ENCODE measurements around the gene PRUNE2.

Gene PRUNE2

DNA sequence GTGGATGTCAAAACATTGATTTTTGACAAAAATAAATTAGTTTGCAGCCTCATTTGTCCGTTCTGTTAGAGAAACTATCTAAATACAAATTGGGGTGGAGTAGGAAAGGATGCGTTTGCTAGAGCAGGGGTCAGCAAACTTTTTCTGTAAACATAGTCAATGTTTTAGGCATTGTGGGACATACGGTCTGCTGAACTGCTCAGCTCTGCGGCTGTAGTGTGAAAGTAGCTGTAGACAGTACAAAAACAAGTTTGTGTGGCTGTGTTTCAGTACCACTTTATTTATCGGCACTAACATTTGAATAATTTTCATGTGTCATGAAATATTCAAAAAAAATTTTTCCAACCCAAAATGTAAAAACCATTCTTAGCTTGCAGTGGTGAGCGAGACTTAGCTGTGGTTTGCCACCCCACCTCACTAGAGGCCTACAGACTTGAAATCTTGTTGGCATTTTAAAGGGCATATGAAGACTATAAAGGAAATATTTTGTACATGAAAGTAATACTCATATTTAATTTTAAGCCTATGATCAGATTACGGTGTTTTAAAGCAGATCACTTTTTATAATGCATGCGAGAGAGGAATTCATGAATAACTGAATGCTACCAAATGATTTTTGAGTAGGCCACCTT is 292.6 kb downstream of the PRUNE2 start:
- TF ChIP-seq, protein P1, sequence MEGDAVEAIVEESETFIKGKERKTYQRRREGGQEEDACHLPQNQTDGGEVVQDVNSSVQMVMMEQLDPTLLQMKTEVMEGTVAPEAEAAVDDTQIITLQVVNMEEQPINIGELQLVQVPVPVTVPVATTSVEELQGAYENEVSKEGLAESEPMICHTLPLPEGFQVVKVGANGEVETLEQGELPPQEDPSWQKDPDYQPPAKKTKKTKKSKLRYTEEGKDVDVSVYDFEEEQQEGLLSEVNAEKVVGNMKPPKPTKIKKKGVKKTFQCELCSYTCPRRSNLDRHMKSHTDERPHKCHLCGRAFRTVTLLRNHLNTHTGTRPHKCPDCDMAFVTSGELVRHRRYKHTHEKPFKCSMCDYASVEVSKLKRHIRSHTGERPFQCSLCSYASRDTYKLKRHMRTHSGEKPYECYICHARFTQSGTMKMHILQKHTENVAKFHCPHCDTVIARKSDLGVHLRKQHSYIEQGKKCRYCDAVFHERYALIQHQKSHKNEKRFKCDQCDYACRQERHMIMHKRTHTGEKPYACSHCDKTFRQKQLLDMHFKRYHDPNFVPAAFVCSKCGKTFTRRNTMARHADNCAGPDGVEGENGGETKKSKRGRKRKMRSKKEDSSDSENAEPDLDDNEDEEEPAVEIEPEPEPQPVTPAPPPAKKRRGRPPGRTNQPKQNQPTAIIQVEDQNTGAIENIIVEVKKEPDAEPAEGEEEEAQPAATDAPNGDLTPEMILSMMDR (IDR thresholded peaks at IDR 0.05; ENCODE audit: low read depth, low read length, missing control alignments) = no peak
- DNase-seq (ENCODE audit: extremely low read depth, low read depth) = no peak
- no peak overlapping the region for H3K4me3 ChIP-seq (replicated peaks; ENCODE audit: low read depth, low read length)

DNA sequence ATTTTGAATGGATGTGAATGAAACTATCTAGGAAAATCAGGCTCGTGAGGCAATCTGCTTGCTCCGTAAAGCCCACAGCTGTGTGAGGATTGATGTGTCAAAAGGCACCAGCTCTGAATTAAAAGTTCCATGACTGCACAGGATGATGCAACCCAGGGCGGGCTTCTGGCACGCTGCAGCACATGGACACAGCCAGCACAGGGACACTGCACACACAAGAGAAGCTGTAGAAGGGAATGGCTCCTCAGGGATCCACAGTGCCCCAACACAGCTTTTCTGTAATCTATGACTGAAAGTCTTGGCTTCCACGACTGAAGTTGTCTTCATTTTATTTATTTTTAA is 295.9 kb downstream of the PRUNE2 start:
- no peak overlapping the region for H3K4me3 ChIP-seq (replicated peaks; ENCODE audit: low read depth, low read length)
- DNase-seq (ENCODE audit: extremely low read depth, low read depth) = no peak
- TF ChIP-seq, protein P1 (IDR thresholded peaks at IDR 0.05; ENCODE audit: low read depth, low read length, missing control alignments) = no peak

DNA sequence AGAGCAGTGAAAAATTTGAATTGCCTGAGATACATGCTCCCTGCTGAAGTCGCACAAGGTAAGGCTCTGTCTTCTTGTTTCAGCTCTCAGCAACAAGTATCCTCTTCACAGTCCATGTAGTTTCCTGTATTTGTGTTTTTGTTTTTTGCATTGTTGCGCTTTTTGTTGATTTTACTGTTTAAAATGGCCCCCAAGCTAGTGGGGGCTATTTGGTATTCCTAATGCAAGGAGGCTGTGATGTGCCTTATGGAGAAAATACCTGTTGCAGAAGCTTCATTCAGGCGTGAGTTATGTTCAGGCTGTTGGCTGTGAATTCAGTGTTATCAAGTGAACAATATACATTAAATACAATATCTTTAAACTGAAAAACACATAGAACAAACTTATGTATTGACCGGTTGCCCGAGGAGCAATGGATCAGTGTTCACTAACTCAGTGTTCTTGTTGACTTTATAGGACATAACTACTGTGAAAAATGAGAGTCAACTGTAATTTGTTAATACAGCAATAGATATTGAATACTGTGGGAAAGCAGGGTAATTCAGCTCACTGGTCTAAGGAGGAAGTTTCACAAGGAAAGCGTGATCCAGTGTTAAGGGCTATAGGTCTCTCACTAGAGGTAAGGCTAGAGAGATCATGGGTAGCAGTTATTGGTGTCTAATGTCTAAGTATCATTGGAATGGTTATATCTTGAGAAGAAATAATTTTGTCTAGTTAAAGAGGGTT is 296.5 kb downstream of the PRUNE2 start:
- no peak overlapping the region for H3K4me3 ChIP-seq (replicated peaks; ENCODE audit: low read depth, low read length)
- DNase-seq (ENCODE audit: extremely low read depth, low read depth) = no peak
- TF ChIP-seq, protein P1 (IDR thresholded peaks at IDR 0.05; ENCODE audit: low read depth, low read length, missing control alignments) = no peak

DNA sequence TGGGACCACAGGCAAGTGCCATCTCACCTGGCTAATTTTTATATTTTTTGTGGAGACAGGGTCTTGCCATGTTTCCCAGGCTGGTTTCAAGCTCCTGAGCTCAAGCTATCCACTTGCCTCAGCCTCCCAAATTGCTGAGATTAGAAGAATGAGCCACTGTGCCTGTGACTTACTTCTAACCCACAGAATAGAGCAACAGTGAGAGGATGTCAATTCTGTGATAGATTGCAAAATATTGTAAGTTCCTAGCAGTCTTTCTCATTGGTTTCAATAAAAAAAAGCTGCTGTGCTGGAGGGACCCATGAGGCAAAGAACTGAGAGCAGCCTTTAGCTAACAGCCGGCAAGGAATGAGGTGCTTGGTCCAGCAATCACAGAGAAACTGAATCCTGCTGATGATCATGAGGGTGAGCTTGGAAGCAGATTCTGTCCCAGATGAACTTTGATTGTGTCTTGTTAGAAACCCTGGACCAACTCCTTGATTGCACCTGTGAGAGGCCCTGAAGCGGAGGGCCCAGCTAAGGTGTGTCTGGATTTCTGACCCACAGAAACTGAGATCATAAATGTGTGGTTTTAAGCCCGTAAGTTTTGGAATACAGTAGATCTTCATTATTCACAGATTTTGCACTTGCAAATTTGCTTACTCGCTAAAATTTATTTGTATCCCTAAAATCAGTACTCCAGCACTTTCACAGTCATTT is 297.2 kb downstream of the PRUNE2 start:
- TF ChIP-seq, protein P1 (IDR thresholded peaks at IDR 0.05; ENCODE audit: low read depth, low read length, missing control alignments) = no peak
- H3K4me3 ChIP-seq (replicated peaks; ENCODE audit: low read depth, low read length) = no peak overlapping the region
- DNase-seq (ENCODE audit: extremely low read depth, low read depth) = no peak

DNA sequence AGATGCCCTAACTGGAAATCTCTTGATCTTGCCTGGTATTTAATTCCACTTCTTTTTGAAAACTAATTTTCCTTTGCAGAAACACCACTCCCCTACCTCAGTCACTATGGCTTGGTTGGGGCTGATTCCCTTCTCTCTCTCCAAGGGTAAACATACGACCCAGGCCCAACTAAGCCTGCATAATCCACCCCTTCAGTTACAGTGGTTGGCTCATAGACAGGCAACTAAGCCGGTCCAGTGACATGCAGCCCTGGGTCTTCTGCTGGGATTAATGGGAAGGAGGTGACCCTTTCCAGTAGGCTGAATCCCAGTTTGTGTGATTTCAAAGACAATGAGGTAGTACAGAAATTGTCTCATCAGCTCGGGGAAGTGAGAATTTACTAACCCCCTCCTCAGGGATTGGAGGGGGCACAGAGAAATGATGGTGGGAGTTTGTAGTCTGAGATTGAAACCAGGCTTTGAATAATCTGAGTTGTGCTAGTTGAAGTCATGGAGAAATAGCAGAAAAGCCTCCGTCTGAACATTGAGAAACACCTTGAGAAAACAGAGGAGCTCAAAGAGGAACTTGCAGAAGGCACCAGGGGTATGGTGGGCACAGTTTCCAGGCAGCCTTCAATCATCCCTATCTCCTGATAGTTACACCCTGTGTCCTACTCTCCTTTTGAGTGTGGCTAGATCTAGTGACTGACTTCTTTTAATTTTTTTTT is 298.0 kb downstream of the PRUNE2 start:
- no peak for DNase-seq (ENCODE audit: extremely low read depth, low read depth)
- no peak overlapping the region for H3K4me3 ChIP-seq (replicated peaks; ENCODE audit: low read depth, low read length)
- TF ChIP-seq, protein P1 (IDR thresholded peaks at IDR 0.05; ENCODE audit: low read depth, low read length, missing control alignments) = no peak

DNA sequence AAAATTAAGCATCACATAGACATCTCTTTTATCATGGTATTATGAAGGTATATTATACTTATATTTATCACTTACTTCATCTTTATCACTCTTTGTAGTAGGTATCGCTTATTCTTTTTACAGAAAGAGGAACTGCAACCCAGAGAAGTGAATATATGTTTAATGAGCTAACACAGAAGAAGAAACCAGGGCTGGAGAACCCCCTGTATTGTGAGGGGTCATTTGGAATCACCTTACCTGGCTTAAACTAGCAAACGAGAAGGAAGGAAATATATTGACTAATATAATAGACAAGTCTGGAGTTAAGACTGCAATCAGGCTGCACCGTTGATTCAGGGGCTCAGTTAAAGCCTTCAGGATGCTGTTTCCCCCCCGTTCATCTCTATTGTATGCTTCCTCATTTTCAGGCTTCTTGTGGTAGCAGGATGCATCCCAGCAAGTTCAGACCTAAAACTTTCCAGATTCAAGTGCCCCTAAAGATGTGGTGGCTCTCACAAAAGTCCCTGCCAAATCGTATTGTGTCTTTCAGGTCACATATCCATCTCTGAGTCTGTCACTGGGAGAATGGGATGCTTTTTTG is 300.5 kb downstream of the PRUNE2 start:
- DNase-seq (ENCODE audit: extremely low read depth, low read depth) = no peak
- TF ChIP-seq, protein P1 (IDR thresholded peaks at IDR 0.05; ENCODE audit: low read depth, low read length, missing control alignments) = no peak
- H3K4me3 ChIP-seq (replicated peaks; ENCODE audit: low read depth, low read length) = no peak overlapping the region

Measured in HFF-Myc (cell line).